Measurements from ENCODE around the gene SEM1.

GRCh38 chr7:96737545-96738050 is 28.0 kb upstream of the SEM1 start:
- no peak for TF ChIP-seq EP300 (IDR thresholded peaks at IDR 0.05)
- TF ChIP-seq CTCF (IDR thresholded peaks at IDR 0.05) = no peak
- no peak for TF ChIP-seq POLR2A (IDR thresholded peaks at IDR 0.05)

Measured in sigmoid colon (tissue), 4 donors.